ENCODE measurements around the gene SCYGR4.

The SCYGR4 gene

GRCh38 chr2:227654426-227654825, 37.1 kb downstream of the SCYGR4 start:
- Histone ChIP-seq H3K9me2 (ENCODE audit: low read depth, low read length) (no peaks in the 10 kb centered on the region), H4K20me1 (ENCODE audit: insufficient read depth, low read length) (no peaks in the 10 kb centered on the region), H3K9ac (ENCODE audit: low read length) (no peak overlapping the region), H3K27ac (ENCODE audit: low read depth, low read length, poor library complexity, severe bottlenecking) (no peak overlapping the region), H3K27me3 (ENCODE audit: insufficient read depth, low read length) (peaks cover 5% of the 10 kb centered on the region; the same call in 1 of the 2 replicates), H3K4me1 (ENCODE audit: insufficient read depth, low read length, severe bottlenecking) (no peaks in the 10 kb centered on the region), H3K9me3 (ENCODE audit: low read length) (no peaks in the 10 kb centered on the region), H3K4me3 (ENCODE audit: low read depth, low read length, poor library complexity, severe bottlenecking) (no peak overlapping the region), H3K36me3 (ENCODE audit: insufficient read depth, low read length) (no peaks in the 10 kb centered on the region), H3F3A (ENCODE audit: insufficient read depth, low read length) (no peaks in the 10 kb centered on the region), H3K79me2 (ENCODE audit: insufficient read depth, low read length) (no peaks in the 10 kb centered on the region), H3K4me2 (ENCODE audit: low read length) (no peak overlapping the region), H2AFZ (ENCODE audit: low read length) (no peak overlapping the region)
- TF ChIP-seq EZH2 (IDR thresholded peaks at IDR 0.05; ENCODE audit: borderline replicate concordance, low read length) (no peak), CTCF (IDR thresholded peaks at IDR 0.05; ENCODE audit: low read length) (no peak)

GRCh38 chr2:227655454-227655853, 38.2 kb downstream of the SCYGR4 start:
- no peaks in the 10 kb centered on the region for H3K79me2 ChIP-seq (ENCODE audit: insufficient read depth, low read length)
- no peaks in the 10 kb centered on the region for H3K36me3 ChIP-seq (ENCODE audit: insufficient read depth, low read length)
- TF ChIP-seq EZH2 (IDR thresholded peaks at IDR 0.05; ENCODE audit: borderline replicate concordance, low read length) (no peak), CTCF (IDR thresholded peaks at IDR 0.05; ENCODE audit: low read length) (no peak)
- H3K4me3 ChIP-seq (ENCODE audit: low read depth, low read length, poor library complexity, severe bottlenecking): no peak overlapping the region
- no peaks in the 10 kb centered on the region for H3K9me2 ChIP-seq (ENCODE audit: low read depth, low read length)
- H3K27me3 ChIP-seq (ENCODE audit: insufficient read depth, low read length): peaks cover 5% of the 10 kb centered on the region; the same call in 1 of the 2 replicates
- H3F3A ChIP-seq (ENCODE audit: insufficient read depth, low read length): no peaks in the 10 kb centered on the region
- H3K4me2 ChIP-seq (ENCODE audit: low read length): no peak overlapping the region
- no peaks in the 10 kb centered on the region for H3K9me3 ChIP-seq (ENCODE audit: low read length)
- H3K9ac ChIP-seq (ENCODE audit: low read length): no peak overlapping the region
- H3K27ac ChIP-seq (ENCODE audit: low read depth, low read length, poor library complexity, severe bottlenecking): no peak overlapping the region
- H3K4me1 ChIP-seq (ENCODE audit: insufficient read depth, low read length, severe bottlenecking): no peaks in the 10 kb centered on the region
- no peak overlapping the region for H2AFZ ChIP-seq (ENCODE audit: low read length)
- no peaks in the 10 kb centered on the region for H4K20me1 ChIP-seq (ENCODE audit: insufficient read depth, low read length)

DNA sequence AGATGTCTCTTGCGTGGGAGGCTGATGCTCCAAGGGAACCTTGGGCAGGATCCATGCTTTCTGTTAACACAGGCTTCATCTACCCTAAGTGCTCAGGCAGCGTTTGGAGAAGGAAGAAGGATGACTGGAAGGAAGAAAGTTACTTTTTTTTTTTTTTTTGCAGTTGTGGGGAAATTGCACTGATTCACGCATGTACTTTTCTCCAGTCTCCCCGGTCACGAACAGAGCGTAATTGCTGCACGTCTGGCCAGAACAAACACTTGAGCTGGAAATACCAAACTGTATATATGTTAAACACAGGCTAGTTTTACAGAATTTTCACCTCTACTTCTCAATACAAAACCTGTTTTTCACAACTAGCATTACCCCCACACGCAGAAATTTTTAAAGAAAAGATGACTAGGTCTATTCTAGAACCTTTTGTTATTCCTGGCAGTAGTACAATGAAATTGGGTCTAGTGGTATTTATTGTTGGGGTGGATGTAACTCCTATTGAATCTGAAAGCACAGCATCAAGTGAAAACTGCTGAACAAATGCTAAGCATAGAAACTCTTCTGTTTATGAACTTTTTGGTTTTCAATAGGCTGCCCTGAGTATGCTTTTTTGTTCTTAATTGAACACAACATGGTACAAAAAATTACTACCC, 40.0 kb downstream of the SCYGR4 start:
- no peak overlapping the region for H3K9ac ChIP-seq (ENCODE audit: low read length)
- no peaks in the 10 kb centered on the region for H3K9me3 ChIP-seq (ENCODE audit: low read length)
- H3K4me1 ChIP-seq (ENCODE audit: insufficient read depth, low read length, severe bottlenecking): no peaks in the 10 kb centered on the region
- H3K27me3 ChIP-seq (ENCODE audit: insufficient read depth, low read length): peaks cover 5% of the 10 kb centered on the region; the same call in 1 of the 2 replicates
- no peak overlapping the region for H3K4me3 ChIP-seq (ENCODE audit: low read depth, low read length, poor library complexity, severe bottlenecking)
- H3K4me2 ChIP-seq (ENCODE audit: low read length): no peak overlapping the region
- no peaks in the 10 kb centered on the region for H4K20me1 ChIP-seq (ENCODE audit: insufficient read depth, low read length)
- H3K9me2 ChIP-seq (ENCODE audit: low read depth, low read length): no peaks in the 10 kb centered on the region
- TF ChIP-seq CTCF (IDR thresholded peaks at IDR 0.05; ENCODE audit: low read length) (no peak), EZH2 (IDR thresholded peaks at IDR 0.05; ENCODE audit: borderline replicate concordance, low read length) (no peak)
- H3K27ac ChIP-seq (ENCODE audit: low read depth, low read length, poor library complexity, severe bottlenecking): no peak overlapping the region
- no peaks in the 10 kb centered on the region for H3K36me3 ChIP-seq (ENCODE audit: insufficient read depth, low read length)
- no peak overlapping the region for H2AFZ ChIP-seq (ENCODE audit: low read length)
- no peaks in the 10 kb centered on the region for H3K79me2 ChIP-seq (ENCODE audit: insufficient read depth, low read length)
- no peaks in the 10 kb centered on the region for H3F3A ChIP-seq (ENCODE audit: insufficient read depth, low read length)
